ENCODE measurements around the gene AMMECR1.

DNA sequence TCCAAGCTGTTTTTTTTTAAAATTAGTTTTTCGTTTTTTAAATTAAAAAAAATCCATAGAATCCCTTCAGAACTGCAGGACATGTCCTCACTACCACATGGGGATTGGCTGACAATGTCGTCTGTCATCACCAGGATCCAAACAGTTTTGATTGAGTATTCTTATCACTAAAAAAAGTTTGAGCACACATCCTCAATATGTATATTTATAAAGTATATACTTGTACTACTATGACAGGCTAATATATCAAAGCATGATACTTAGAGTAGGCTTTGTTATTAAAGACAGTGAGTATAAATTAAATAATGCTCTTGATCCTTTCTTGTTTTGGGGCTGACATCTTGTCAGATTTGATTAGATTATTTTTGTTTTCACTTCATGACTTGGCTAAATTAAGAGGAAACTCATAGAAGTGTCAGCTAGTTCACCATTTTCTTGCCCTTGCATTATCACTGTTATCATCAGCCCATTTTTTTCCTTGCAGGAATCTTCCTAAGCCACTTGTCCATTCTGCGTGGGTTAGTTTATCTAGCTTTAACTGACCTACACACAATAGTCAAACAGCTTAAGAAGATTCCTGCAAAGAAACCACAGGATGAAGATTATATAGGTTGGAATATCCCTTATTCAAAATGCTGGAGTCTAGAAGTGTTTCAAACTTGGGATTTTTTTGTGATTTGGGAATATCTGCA, 92.8 kb downstream of the AMMECR1 start:
- TF ChIP-seq CTCF (IDR thresholded peaks at IDR 0.05 in 8 of 11, conservative IDR thresholded peaks at IDR 0.05 in 3 of 11) (no peak), POLR2A (IDR thresholded peaks at IDR 0.05) (no peak), POLR2AphosphoS5 (IDR thresholded peaks at IDR 0.05) (no peak)
